ENCODE measurements around the gene RHO.

Gene RHO

DNA sequence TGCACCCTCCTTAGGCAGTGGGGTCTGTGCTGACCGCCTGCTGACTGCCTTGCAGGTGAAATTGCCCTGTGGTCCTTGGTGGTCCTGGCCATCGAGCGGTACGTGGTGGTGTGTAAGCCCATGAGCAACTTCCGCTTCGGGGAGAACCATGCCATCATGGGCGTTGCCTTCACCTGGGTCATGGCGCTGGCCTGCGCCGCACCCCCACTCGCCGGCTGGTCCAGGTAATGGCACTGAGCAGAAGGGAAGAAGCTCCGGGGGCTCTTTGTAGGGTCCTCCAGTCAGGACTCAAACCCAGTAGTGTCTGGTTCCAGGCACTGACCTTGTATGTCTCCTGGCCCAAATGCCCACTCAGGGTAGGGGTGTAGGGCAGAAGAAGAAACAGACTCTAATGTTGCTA, 2.4 kb downstream of the RHO start:
- Histone ChIP-seq H3K4me2 (ENCODE audit: low read length) (no peak overlapping the region), H4K20me1 (ENCODE audit: insufficient read depth, low read length) (no peaks in the 10 kb centered on the region), H3K27ac (ENCODE audit: low read length) (no peak overlapping the region), H3K4me1 (ENCODE audit: low read length) (peaks cover 14% of the 10 kb centered on the region), H3K4me3 (ENCODE audit: low read length) (no peak overlapping the region), H3K27me3 (ENCODE audit: low read depth, low read length) (no peaks in the 10 kb centered on the region), H2AFZ (ENCODE audit: low read depth, low read length) (no peak overlapping the region), H3K9ac (ENCODE audit: low read length) (no peak overlapping the region), H3K79me2 (ENCODE audit: low read length) (no peaks in the 10 kb centered on the region), H3K36me3 (replicated peaks; ENCODE audit: low read depth, low read length) (no peaks in the 10 kb centered on the region), H3K9me3 (ENCODE audit: insufficient read depth, low read length) (no peaks in the 10 kb centered on the region)
- no peak for TF ChIP-seq EZH2phosphoT487 (IDR thresholded peaks at IDR 0.05; ENCODE audit: low read depth)
- TF ChIP-seq, protein P1, sequence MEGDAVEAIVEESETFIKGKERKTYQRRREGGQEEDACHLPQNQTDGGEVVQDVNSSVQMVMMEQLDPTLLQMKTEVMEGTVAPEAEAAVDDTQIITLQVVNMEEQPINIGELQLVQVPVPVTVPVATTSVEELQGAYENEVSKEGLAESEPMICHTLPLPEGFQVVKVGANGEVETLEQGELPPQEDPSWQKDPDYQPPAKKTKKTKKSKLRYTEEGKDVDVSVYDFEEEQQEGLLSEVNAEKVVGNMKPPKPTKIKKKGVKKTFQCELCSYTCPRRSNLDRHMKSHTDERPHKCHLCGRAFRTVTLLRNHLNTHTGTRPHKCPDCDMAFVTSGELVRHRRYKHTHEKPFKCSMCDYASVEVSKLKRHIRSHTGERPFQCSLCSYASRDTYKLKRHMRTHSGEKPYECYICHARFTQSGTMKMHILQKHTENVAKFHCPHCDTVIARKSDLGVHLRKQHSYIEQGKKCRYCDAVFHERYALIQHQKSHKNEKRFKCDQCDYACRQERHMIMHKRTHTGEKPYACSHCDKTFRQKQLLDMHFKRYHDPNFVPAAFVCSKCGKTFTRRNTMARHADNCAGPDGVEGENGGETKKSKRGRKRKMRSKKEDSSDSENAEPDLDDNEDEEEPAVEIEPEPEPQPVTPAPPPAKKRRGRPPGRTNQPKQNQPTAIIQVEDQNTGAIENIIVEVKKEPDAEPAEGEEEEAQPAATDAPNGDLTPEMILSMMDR (IDR thresholded peaks at IDR 0.05; ENCODE audit: low read depth, low read length): no peak

- TF ChIP-seq, protein P1 (IDR thresholded peaks at IDR 0.05; ENCODE audit: low read depth, low read length): no peak
- TF ChIP-seq EZH2phosphoT487 (IDR thresholded peaks at IDR 0.05; ENCODE audit: low read depth): no peak
- Histone ChIP-seq H3K4me3 (ENCODE audit: low read length) (no peak overlapping the region), H3K9me3 (ENCODE audit: insufficient read depth, low read length) (no peaks in the 10 kb centered on the region), H3K4me2 (ENCODE audit: low read length) (no peak overlapping the region), H3K27me3 (ENCODE audit: low read depth, low read length) (peaks cover under 1% of the 10 kb centered on the region; the same call in 1 of the 2 replicates), H2AFZ (ENCODE audit: low read depth, low read length) (no peak overlapping the region), H3K4me1 (ENCODE audit: low read length) (peaks cover 6% of the 10 kb centered on the region; the same call in 1 of the 2 replicates), H3K27ac (ENCODE audit: low read length) (no peak overlapping the region), H3K9ac (ENCODE audit: low read length) (no peak overlapping the region), H3K36me3 (replicated peaks; ENCODE audit: low read depth, low read length) (no peaks in the 10 kb centered on the region), H4K20me1 (ENCODE audit: insufficient read depth, low read length) (no peaks in the 10 kb centered on the region), H3K79me2 (ENCODE audit: low read length) (no peaks in the 10 kb centered on the region)
Observed at GRCh38 chr3:129531699-129532098, 3.3 kb downstream of the RHO start.

DNA sequence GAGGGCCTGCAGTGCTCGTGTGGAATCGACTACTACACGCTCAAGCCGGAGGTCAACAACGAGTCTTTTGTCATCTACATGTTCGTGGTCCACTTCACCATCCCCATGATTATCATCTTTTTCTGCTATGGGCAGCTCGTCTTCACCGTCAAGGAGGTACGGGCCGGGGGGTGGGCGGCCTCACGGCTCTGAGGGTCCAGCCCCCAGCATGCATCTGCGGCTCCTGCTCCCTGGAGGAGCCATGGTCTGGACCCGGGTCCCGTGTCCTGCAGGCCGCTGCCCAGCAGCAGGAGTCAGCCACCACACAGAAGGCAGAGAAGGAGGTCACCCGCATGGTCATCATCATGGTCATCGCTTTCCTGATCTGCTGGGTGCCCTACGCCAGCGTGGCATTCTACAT, 3.8 kb downstream of the RHO start:
- Histone ChIP-seq H3K27me3 (ENCODE audit: low read depth, low read length) (peaks cover 4% of the 10 kb centered on the region; the same call in 1 of the 2 replicates), H3K4me1 (ENCODE audit: low read length) (peaks cover under 1% of the 10 kb centered on the region; the same call in 1 of the 2 replicates), H3K9ac (ENCODE audit: low read length) (no peak overlapping the region), H3K27ac (ENCODE audit: low read length) (no peak overlapping the region), H4K20me1 (ENCODE audit: insufficient read depth, low read length) (no peaks in the 10 kb centered on the region), H3K79me2 (ENCODE audit: low read length) (no peaks in the 10 kb centered on the region), H3K36me3 (replicated peaks; ENCODE audit: low read depth, low read length) (no peaks in the 10 kb centered on the region), H3K4me3 (ENCODE audit: low read length) (no peak overlapping the region), H3K9me3 (ENCODE audit: insufficient read depth, low read length) (no peaks in the 10 kb centered on the region), H2AFZ (ENCODE audit: low read depth, low read length) (no peak overlapping the region), H3K4me2 (ENCODE audit: low read length) (no peak overlapping the region)
- TF ChIP-seq, protein P1 (IDR thresholded peaks at IDR 0.05; ENCODE audit: low read depth, low read length): no peak
- TF ChIP-seq EZH2phosphoT487 (IDR thresholded peaks at IDR 0.05; ENCODE audit: low read depth): no peak

- Histone ChIP-seq H4K20me1 (ENCODE audit: insufficient read depth, low read length) (no peaks in the 10 kb centered on the region), H3K36me3 (replicated peaks; ENCODE audit: low read depth, low read length) (no peaks in the 10 kb centered on the region), H3K9ac (ENCODE audit: low read length) (no peak overlapping the region), H3K79me2 (ENCODE audit: low read length) (no peaks in the 10 kb centered on the region), H3K4me3 (ENCODE audit: low read length) (no peak overlapping the region), H3K4me1 (ENCODE audit: low read length) (no peaks in the 10 kb centered on the region), H2AFZ (ENCODE audit: low read depth, low read length) (no peak overlapping the region), H3K9me3 (ENCODE audit: insufficient read depth, low read length) (no peaks in the 10 kb centered on the region), H3K4me2 (ENCODE audit: low read length) (no peak overlapping the region), H3K27me3 (ENCODE audit: low read depth, low read length) (peaks cover 12% of the 10 kb centered on the region), H3K27ac (ENCODE audit: low read length) (no peak overlapping the region)
- TF ChIP-seq EZH2phosphoT487 (IDR thresholded peaks at IDR 0.05; ENCODE audit: low read depth): no peak
- TF ChIP-seq, protein P1 (IDR thresholded peaks at IDR 0.05; ENCODE audit: low read depth, low read length): no peak
Observed at GRCh38 chr3:129533406-129533805, 5.0 kb downstream of the RHO start.

All from OCI-LY3 (cell line).